Nasal cavity respiratory epithelium epithelial cell of viscerocranial mucosa (primary cell): ENCODE measurements around the gene KIAA0513. TPM values are rescaled to one million over a fixed set of nuclear protein-coding genes. Genes with fewer than 3 reads are reported as not detected.

Experiments
- total RNA-seq: library from RNA; depleted of rRNA; stranded (reverse); fragments of >200 nt; gene quantifications from 2 replicates; pipeline ENCODE4 v1.2.3, GENCODE V29; 2014

The KIAA0513 gene, protein sequence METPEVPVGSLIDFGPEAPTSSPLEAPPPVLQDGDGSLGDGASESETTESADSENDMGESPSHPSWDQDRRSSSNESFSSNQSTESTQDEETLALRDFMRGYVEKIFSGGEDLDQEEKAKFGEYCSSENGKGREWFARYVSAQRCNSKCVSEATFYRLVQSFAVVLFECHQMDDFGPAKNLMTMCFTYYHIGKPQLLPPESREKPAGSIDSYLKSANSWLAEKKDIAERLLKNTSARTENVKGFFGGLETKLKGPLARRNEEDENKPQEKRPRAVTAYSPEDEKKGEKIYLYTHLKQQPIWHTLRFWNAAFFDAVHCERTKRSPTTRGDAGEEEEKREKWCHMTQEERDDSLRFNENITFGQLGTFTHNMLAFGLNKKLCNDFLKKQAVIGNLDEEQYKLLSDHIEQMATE
- total RNA-seq = 5.1 and 15.0 TPM in 2 replicates

GRCh38 chr16:85027349-85027957 lies at the start of gene KIAA0513:
Gene KIAA0513, plus strand, starts transcription at chr16:85027795. Its CDS starts 39,277 bp downstream, at chr16:85067072.

GRCh38 chr16:85010931-85011845 lies 16.4 kb upstream of the KIAA0513 start, which contains the start of gene ZDHHC7:
Gene ZDHHC7, minus strand, starts transcription at chr16:85011535. Its CDS starts 20,917 bp downstream, at chr16:84990618.

GRCh38 chr16:85112364-85112763 lies 84.8 kb downstream of the KIAA0513 start, which contains the start of gene CIBAR2:
Gene CIBAR2, minus strand, starts transcription at chr16:85112472. Its CDS starts 120 bp downstream, at chr16:85112352.

Other genes with a start within 250 kb of the KIAA0513 start
- gene CRISPLD2, start 207.8 kb upstream of the KIAA0513 start, total RNA-seq = 0.34 and 0.36 TPM in 2 replicates
- gene ZDHHC7, start 16.3 kb upstream of the KIAA0513 start, total RNA-seq = 51.6 and 91.2 TPM in 2 replicates
- not detected in 2 replicates for gene CIBAR2, start 84.7 kb downstream of the KIAA0513 start, total RNA-seq